HuH-7.5 (cell line): ENCODE results near the gene WDR70.
A peak's percentile ranks its signal among the peaks of the same experiment; 100 is the strongest.
"Not testable (repeated sequence)": the region's sequence is repeated elsewhere in the genome, so short reads cannot be mapped to it uniquely, and the experiment has no call there.

ENCODE experiments used
- DNase-seq: peaks from one replicate; pipeline ENCODE4 v3.0.0; 2011; ENCODE audit warnings: low spot score

The WDR70 gene

GRCh38 chr5:37688925-37689324, 309.8 kb downstream of the WDR70 start:
- DNase-seq = not testable (repeated sequence)

DNA sequence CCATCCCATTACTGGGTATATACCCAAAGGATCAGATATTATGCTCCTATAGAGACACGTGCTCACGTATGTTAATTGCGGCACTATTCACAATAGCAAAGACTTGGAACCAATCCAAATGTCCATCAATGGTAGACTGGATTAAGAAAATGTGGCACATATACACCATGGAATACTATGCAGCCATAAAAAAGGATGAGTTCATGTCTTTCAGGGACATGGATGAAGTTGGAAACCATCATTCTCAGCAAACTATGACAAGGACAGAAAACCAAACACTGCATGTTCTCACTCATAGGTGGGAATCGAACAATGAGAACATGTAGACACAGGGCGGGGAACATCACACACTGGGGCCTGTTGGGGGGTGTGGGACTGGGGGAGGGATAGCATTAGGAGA, 315.2 kb downstream of the WDR70 start:
- not testable (repeated sequence) for DNase-seq

DNA sequence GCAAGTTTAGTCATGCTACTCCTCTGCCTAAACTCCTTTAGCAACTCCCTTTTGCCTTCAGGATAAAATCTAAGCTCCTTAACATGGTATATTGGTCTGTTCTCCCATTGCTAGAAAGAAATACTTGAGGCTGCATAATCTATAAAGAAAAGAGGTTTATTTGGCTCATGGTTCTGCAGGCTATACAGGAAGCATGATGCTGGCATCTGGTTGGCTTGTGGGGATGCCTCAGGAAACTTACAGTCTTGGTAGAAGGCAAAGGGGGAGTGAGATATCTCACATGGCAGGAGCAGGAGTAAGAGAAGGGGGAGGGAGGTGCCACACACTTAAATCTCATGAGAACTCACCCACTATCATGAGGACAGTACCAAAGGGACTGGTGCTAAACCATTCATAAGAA, 315.7 kb downstream of the WDR70 start:
- no peak for DNase-seq

DNA sequence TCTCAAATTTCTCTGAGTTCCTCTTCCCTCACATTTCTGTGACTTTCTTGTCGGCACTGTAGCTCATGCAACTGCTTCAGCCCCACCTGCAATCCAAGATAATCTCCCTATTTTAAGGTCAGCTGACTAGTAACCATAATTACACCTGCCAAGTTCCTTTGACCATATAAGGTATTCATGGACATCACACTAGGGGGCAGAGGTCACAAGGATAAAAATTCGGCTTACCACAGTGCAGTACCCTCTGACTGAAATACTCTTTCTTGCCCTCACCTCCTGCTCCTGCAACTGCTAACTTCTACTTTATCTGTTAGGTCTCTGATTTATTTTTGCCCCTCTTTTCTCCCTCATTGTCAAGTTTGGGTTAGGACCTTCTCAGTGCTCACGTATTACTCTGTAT, 316.5 kb downstream of the WDR70 start:
- no peak for DNase-seq

- DNase-seq = no peak
Measured at GRCh38 chr5:37696190-37697021, 317.3 kb downstream of the WDR70 start.

DNA sequence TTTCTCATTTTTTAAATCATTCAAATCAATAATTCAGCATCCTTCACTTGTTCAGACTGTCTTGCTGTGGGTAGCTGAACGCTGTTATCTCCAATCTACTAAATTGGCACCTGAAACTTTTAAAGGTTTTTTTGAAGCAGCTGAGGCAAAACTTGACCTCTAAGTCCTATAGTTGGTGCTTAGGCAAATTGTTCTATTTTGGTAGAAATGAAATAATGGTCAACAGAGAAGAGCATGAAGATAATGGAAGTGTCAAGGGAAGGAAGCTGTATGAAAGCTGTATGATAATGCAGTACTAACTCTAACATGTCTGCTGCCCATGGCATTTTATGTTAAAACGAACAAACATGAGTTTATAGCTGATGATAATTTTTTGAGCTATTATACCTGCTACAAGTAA, 322.8 kb downstream of the WDR70 start:
- DNase-seq = no peak

- no peak for DNase-seq
Measured at GRCh38 chr5:37703841-37704241, 324.7 kb downstream of the WDR70 start.

DNA sequence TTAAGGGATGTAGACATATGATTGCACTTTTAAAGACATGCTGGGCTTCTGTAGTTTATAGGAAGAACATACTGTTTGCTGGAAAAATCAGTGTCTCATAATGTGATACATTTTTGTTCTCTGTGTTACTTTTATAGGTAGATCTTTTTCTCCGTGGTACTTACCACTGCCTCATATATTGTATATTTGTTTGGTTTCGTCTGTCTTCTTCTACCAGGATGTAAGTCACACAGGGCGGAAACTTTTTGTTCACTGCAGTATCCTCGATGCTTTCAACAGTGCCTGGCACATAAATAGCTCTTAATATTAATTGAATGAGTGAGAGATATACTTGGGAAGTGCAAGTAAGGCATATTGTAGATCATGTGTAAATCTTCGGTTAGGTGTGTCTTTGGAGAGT, 325.3 kb downstream of the WDR70 start:
- DNase-seq = no peak

- DNase-seq = no peak
Measured at GRCh38 chr5:37709020-37709419, 329.9 kb downstream of the WDR70 start.

DNA sequence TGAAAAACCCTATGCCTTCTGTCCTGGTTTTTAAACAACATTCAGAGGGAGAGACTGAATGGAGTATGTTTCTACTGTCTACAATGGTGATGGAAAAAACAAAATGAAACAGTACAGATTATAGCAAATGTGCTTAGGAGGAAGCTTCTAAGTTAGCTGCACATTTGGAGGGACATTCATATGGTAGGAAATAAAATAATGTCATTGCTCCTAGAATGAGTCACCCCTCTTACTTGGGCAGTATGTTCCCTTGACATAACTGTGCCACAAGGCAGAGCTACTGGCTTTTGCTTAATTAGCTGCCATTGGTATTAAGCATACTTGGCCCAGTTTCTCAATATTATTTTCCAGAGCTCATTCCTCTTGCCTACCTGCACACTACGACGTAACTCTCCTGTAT, 331.8 kb downstream of the WDR70 start:
- no peak for DNase-seq

DNA sequence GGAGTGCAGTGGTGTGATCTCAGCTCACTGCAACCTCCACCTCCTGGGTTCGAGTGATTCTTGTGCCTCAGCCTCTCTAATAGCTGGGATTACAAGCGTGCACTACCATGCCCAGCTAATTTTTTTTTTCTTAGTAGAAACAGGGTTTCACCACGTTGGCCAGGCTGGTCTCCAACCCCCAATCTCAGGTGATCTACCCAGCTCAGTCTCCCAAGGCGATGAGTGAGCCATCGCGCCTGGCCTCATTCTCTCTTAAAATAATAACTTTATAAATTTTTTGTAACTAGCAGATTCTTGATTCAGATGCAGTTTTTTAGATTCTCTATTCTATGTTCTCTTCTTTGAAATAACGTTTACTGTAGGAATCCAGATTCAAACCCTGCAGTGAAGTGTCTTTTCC, 333.6 kb downstream of the WDR70 start:
- DNase-seq = no peak

DNA sequence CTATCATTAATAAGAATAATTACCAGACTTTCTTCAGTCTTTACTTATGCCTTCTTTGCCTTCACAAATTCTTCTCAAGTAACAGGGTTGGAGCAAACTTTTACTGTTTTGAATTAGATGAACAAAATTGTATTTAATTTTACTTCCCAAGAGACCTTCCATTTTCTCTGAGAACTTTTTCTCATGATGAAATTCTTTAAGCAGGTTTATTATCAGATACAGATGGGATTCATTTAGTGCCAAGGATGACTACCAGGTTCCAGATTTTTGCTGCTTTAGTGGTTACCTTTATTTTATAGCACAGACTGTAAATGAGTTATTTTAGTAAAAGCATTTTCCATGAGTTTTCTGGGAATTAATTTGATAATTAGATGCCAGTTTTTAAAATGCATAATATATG, 335.6 kb downstream of the WDR70 start:
- no peak for DNase-seq

GRCh38 chr5:37715361-37715760, 336.2 kb downstream of the WDR70 start:
- no peak for DNase-seq

DNA sequence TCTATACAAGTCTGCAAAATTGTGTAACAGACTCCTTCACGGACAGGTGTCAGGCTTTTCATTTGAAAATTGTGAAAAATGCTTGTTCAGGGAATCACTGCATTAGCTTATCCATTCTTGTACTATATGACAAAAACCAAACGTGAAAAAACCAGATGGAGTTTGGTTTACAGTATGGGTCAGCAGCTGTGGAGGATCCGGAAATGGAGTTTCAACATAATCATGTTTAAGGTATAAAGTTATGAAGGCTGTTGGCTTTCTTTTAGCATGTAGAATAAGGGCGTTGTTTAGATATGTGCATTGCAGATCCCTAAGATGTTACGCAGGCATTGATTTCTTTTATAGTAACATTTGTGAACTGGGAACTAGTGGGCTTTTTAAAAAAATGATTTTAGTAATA, 336.9 kb downstream of the WDR70 start:
- no peak for DNase-seq

- DNase-seq = no peak
Measured at GRCh38 chr5:37716405-37716804, 337.3 kb downstream of the WDR70 start.

DNA sequence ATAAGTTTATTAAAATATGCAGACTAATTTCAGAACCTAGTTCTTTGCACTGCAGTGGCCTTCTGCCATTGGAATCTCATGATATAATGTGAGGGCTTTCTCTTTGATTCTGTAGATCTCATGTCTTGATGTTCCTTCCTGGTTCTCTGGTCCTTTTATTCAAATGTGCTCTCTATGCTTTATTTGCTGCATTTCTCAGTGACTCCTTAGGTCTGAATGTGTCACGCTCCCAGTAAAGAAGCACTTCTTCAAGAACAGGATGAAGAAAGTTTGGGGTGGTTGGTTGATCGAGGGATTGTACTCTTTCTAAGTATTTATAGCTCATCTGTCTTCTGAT, 338.1 kb downstream of the WDR70 start:
- DNase-seq = no peak

DNA sequence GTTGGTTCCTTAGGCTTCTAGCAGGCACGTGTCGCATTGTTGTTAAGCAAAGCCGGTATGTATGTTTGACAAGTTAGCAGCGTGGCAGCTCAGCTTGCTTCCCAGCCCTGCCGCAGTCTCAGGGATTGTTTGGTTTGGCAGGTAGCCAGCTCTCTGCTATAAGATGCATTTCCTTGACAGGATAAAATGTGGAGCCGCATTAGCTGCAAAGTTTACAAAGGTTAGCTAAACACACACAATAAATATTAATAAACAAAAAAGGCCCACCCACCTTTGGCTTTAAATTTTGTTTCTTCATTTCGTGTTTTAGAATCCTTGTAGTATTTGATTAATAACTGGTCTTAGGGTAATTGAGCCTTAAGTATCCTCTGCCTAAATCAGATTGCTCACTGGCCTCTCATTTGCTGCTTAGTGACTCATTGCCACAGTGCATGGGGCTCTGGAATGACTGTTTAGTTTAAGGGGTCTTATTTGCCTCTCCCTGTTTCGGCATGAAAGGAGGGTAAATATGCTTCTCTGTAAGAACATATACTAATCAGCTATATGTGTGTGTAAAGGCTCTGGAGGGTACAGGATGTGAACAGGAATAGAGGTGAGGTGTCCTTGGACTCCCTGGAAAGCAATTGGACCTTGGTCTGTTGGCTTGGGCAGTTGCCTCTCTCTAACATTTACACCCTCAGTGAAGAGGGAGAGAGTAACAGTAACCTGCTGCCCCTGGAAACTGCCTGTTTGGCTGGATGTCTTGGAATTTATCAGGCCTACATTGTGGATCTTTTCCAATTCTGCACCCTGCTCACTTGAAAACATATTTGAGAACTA, 338.7 kb downstream of the WDR70 start:
- peak; percentile 48 for DNase-seq

GRCh38 chr5:37720550-37720952, 341.4 kb downstream of the WDR70 start:
- no peak for DNase-seq

- DNase-seq = no peak
Measured at GRCh38 chr5:37721447-37721871, 342.3 kb downstream of the WDR70 start.

DNA sequence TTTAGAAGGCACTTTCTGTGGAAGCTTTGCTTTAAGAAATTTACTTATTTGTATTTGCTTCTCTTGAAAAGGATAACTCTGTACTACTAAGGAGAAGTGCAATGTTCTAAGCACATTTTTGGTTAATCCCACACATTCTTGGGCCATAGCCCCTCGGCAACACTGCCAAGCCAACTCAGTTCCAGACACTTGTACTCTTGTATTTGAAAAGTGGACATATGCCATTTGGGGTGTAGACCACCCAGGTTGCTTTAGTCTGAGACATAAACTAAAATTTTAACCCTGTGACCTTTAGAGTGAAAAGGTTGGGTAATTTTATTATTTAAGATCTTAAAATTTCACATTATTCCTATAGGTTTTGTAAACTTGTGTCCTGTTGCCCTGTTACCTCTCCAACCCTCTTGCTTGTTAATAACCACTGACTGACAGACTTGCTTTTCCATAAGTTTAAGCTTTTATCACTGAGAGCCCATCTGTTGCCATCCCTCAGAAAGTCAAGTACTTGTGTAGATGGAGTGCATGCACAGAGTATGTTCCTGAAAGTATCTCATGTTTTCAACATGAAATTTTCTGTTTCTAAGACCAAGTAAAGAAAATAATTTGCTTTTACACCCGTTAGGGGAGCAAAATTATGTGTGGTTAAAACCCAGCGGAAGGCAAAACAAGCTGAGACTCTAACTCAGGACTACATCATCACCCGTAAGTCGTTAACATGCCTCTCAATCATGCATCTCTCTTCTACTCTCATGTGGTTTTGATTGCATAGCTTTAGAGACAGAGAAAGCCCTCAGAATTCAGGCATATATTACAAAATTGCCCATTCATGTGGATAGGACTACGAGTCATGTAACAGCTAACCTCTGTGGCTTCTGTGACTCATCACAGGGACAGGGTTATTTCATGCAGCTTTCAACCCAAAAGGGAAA, 343.4 kb downstream of the WDR70 start:
- DNase-seq = no peak

GRCh38 chr5:37723162-37723961, 344.2 kb downstream of the WDR70 start:
- no peak for DNase-seq
